ENCODE data around the gene REM1. TPM values are rescaled to one million over a fixed set of nuclear protein-coding genes. Genes with fewer than 3 reads are reported as not detected.

Gene REM1
- total RNA-seq, 1 donor from 2014 or later, result not detected

GRCh38 chr20:31472395-31473330 lies 2.4 kb upstream of the REM1 start:
- H3K9me3 Mint-ChIP-seq (ENCODE audit: low read depth), result peaks cover 35% of the 10 kb centered on the region
- no peak for DNase-seq (ENCODE audit: low spot score, unreplicated experiment)
- H3K4me1 Mint-ChIP-seq (ENCODE audit: low read depth), result no peaks in the 10 kb centered on the region
- peaks cover 8% of the 10 kb centered on the region for H3K36me3 Mint-ChIP-seq (ENCODE audit: insufficient read depth)
- TF ChIP-seq CTCF (IDR thresholded peaks at IDR 0.05; ENCODE audit: unreplicated experiment), result no peak
- H3K27ac Mint-ChIP-seq, result peak overlapping the region; percentile 66
- peaks cover 4% of the 10 kb centered on the region for H3K27me3 Mint-ChIP-seq
- H3K4me3 Mint-ChIP-seq (ENCODE audit: low read depth), result no peak overlapping the region

- peaks cover 6% of the 10 kb centered on the region for H3K36me3 Mint-ChIP-seq (ENCODE audit: insufficient read depth)
- no peak overlapping the region for H3K4me3 Mint-ChIP-seq (ENCODE audit: low read depth)
- no peak overlapping the region for H3K27ac Mint-ChIP-seq
- H3K27me3 Mint-ChIP-seq, result peaks cover 8% of the 10 kb centered on the region
- no peaks in the 10 kb centered on the region for H3K4me1 Mint-ChIP-seq (ENCODE audit: low read depth)
- TF ChIP-seq CTCF (IDR thresholded peaks at IDR 0.05; ENCODE audit: unreplicated experiment), result no peak
- DNase-seq (ENCODE audit: low spot score, unreplicated experiment), result no peak
- peaks cover 38% of the 10 kb centered on the region for H3K9me3 Mint-ChIP-seq (ENCODE audit: low read depth)
Observed at GRCh38 chr20:31473331-31474096, 1.6 kb upstream of the REM1 start.

- no peak overlapping the region for H3K4me3 Mint-ChIP-seq (ENCODE audit: low read depth)
- H3K27ac Mint-ChIP-seq, result no peak overlapping the region
- peaks cover 6% of the 10 kb centered on the region for H3K36me3 Mint-ChIP-seq (ENCODE audit: insufficient read depth)
- H3K27me3 Mint-ChIP-seq, result peaks cover 8% of the 10 kb centered on the region
- peaks cover 40% of the 10 kb centered on the region for H3K9me3 Mint-ChIP-seq (ENCODE audit: low read depth)
- no peaks in the 10 kb centered on the region for H3K4me1 Mint-ChIP-seq (ENCODE audit: low read depth)
- no peak for TF ChIP-seq CTCF (IDR thresholded peaks at IDR 0.05; ENCODE audit: unreplicated experiment)
- DNase-seq (ENCODE audit: low spot score, unreplicated experiment), result no peak
Observed at GRCh38 chr20:31474097-31474436, 1.0 kb upstream of the REM1 start.

- no peak for TF ChIP-seq CTCF (IDR thresholded peaks at IDR 0.05; ENCODE audit: unreplicated experiment)
- no peak overlapping the region for H3K27ac Mint-ChIP-seq
- H3K4me3 Mint-ChIP-seq (ENCODE audit: low read depth), result no peak overlapping the region
- H3K36me3 Mint-ChIP-seq (ENCODE audit: insufficient read depth), result peaks cover 6% of the 10 kb centered on the region
- H3K4me1 Mint-ChIP-seq (ENCODE audit: low read depth), result no peaks in the 10 kb centered on the region
- peaks cover 8% of the 10 kb centered on the region for H3K27me3 Mint-ChIP-seq
- DNase-seq (ENCODE audit: low spot score, unreplicated experiment), result no peak
- peaks cover 43% of the 10 kb centered on the region for H3K9me3 Mint-ChIP-seq (ENCODE audit: low read depth)
Observed at GRCh38 chr20:31475472-31476293, 595 bp downstream of the REM1 start.

GRCh38 chr20:31476294-31476585 lies 1.2 kb downstream of the REM1 start:
- Mint-ChIP-seq H3K9me3 (ENCODE audit: low read depth) (peaks cover 45% of the 10 kb centered on the region), H3K4me1 (ENCODE audit: low read depth) (no peaks in the 10 kb centered on the region), H3K27me3 (peaks cover 8% of the 10 kb centered on the region), H3K27ac (no peak overlapping the region), H3K4me3 (ENCODE audit: low read depth) (no peak overlapping the region), H3K36me3 (ENCODE audit: insufficient read depth) (peaks cover 6% of the 10 kb centered on the region)
- DNase-seq (ENCODE audit: low spot score, unreplicated experiment), result no peak
- no peak for TF ChIP-seq CTCF (IDR thresholded peaks at IDR 0.05; ENCODE audit: unreplicated experiment)

All from progenitor cell of endocrine pancreas (in vitro differentiated cells).